Tibial nerve (tissue), 4 donors: Measurements from ENCODE around the gene ATG7. TPM values are rescaled to one million over a fixed set of nuclear protein-coding genes. Genes with fewer than 3 reads are reported as not detected.

ENCODE experiments used
- DNase-seq, 2 donors: peaks; one replicate each; pipeline ENCODE4 v3.0.0-alpha.2; 2019; ENCODE audit warnings: low spot score in 2 of 2
- H3K27ac ChIP-seq, 4 donors: fragments of 200-600 bp; sonication (generic) in 3 of 4; one replicate each; pipeline ENCODE4 v1.5.1; 2017 to 2019; ENCODE audit warnings: mild to moderate bottlenecking in 1 of 4
- H3K27me3 ChIP-seq, 2 donors: fragments of 200-600 bp; sonication (generic) in 1 of 2; one replicate each; pipeline versions ENCODE4 v1.5.1 to v1.6.0; 2017 to 2019
- H3K36me3 ChIP-seq, 3 donors: fragments of 200-600 bp; sonication (generic); one replicate each; pipeline ENCODE4 v1.5.1; 2018 to 2019
- H3K4me1 ChIP-seq, 4 donors: fragments of 200-600 bp; sonication (generic) in 3 of 4; one replicate each; pipeline ENCODE4 v1.5.1; 2017 to 2019
- H3K4me3 ChIP-seq, 4 donors: fragments of 200-600 bp; sonication (generic) in 3 of 4; one replicate each; pipeline ENCODE4 v1.5.1; 2017 to 2019; ENCODE audit warnings: mild to moderate bottlenecking in 1 of 4, moderate library complexity in 1 of 4
- H3K9me3 ChIP-seq, 4 donors: fragments of 200-600 bp; sonication (generic) in 3 of 4; one replicate each; pipeline ENCODE4 v1.5.1; 2017 to 2019
- CTCF ChIP-seq, 5 experiments: fragments of 200-600 bp in 3 of 5; fragments of 450-650 bp in 2 of 5; sonication (generic) in 3 of 5; IDR thresholded peaks; one replicate each; pipeline ENCODE4 v1.5.1; 2016 to 2019; ENCODE audit warnings: antibody characterized with exemption in 5 of 5, mild to moderate bottlenecking in 3 of 5, moderate library complexity in 2 of 5
- EP300 ChIP-seq, 2 donors: sonication (generic); formaldehyde crosslinking; IDR thresholded peaks; one replicate each; pipeline ENCODE4 v1.6.1; 2017; ENCODE audit warnings: antibody characterized with exemption in 2 of 2, mild to moderate bottlenecking in 1 of 2
- POLR2A ChIP-seq, 2 donors: fragments of 450-650 bp; IDR thresholded peaks; one replicate each; pipeline ENCODE4 v1.6.1; 2017; ENCODE audit warnings: antibody characterized with exemption in 2 of 2, mild to moderate bottlenecking in 2 of 2, moderate library complexity in 2 of 2
- WGBS, 2 donors: methylation state at CpG; one replicate each; pipeline ENCODE4 v1.1.5; 2018; 5-methylcytosine and 5-hydroxymethylcytosine counted together
- total RNA-seq, 4 donors: library from RNA; depleted of rRNA; stranded (reverse); fragments of >200 nt; gene quantifications; one replicate each; pipeline ENCODE4 v1.1.0, GENCODE V29; 2016

The ATG7 gene
- total RNA-seq, 4 donors from 2014 or later: 71.0 to 94.0 (median 76.2) TPM

GRCh38 chr3:11382146-11382745, 110.0 kb downstream of the ATG7 start:
- no peak overlapping the region for H3K4me3 ChIP-seq
- WGBS, 2 donors: 81% methylated on average over 8 of the region's 8 CpGs
- H3K36me3 ChIP-seq: no peaks in the 10 kb centered on the region
- no peaks in the 10 kb centered on the region for H3K27me3 ChIP-seq
- no peaks in the 10 kb centered on the region for H3K9me3 ChIP-seq
- no peak for TF ChIP-seq CTCF (IDR thresholded peaks at IDR 0.05)
- no peak for TF ChIP-seq EP300 (IDR thresholded peaks at IDR 0.05)
- TF ChIP-seq POLR2A (IDR thresholded peaks at IDR 0.05): no peak
- peaks cover 0 to 44% (median 17%) of the 10 kb centered on the region in 4 donors for H3K4me1 ChIP-seq
- DNase-seq: no peak
- H3K27ac ChIP-seq: peak overlapping the region in 2 of 4 donors; percentile 76 to 84

DNA sequence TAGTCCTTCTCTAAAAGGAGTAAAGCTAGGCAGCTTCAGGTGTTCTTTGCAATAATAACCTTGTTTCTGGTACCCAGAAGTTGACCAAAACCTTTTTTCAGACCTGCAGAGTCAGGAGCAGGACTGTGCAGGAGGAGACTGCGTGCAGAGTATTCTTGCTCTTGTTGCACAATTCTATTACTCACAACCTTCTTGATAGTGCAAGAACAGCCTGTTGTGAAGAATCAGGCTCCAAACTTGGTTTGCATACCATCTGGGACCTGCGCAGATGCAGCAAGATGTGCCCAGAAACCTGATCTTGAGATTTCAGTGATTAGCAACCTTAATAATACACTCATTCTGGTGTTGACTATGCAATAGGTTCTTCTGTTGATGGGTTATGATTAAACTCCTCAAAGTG, 111.9 kb downstream of the ATG7 start:
- H3K27me3 ChIP-seq: no peaks in the 10 kb centered on the region
- no peak overlapping the region for H3K4me3 ChIP-seq
- 96 to 97% methylated on average over 2 of the region's 2 CpGs for WGBS, 2 donors
- H3K36me3 ChIP-seq: no peaks in the 10 kb centered on the region
- no peaks in the 10 kb centered on the region for H3K9me3 ChIP-seq
- peaks cover 0 to 45% (median 17%) of the 10 kb centered on the region in 4 donors for H3K4me1 ChIP-seq
- TF ChIP-seq EP300 (IDR thresholded peaks at IDR 0.05): no peak
- TF ChIP-seq POLR2A (IDR thresholded peaks at IDR 0.05): no peak
- TF ChIP-seq CTCF (IDR thresholded peaks at IDR 0.05): no peak
- no peak for DNase-seq
- no peak overlapping the region for H3K27ac ChIP-seq

DNA sequence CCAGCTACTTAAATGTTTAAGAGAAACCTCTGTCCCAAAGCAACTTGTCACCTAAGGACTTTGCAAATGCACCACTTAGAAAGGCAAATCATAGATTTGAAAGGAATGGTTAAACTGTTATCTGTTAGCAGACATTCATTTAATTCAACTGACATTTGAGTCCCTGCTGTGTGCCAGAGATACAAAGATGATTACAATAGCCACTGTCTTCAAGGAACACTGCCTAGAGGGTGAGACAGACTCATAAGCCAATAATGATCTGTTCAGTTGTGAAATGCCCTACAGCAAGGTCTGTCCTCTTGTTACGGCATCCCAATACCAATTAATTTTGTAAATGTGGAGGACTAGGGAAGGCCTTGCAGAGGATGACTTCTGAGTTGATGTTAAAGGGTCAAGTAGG, 113.1 kb downstream of the ATG7 start:
- Histone ChIP-seq H3K4me1 (peaks cover 0 to 48% (median 16%) of the 10 kb centered on the region in 4 donors), H3K27me3 (no peaks in the 10 kb centered on the region), H3K9me3 (no peaks in the 10 kb centered on the region), H3K36me3 (no peaks in the 10 kb centered on the region), H3K4me3 (no peak overlapping the region), H3K27ac (peak overlapping the region in 2 of 4 donors; percentile 18 to 55)
- TF ChIP-seq EP300 (IDR thresholded peaks at IDR 0.05): no peak
- TF ChIP-seq POLR2A (IDR thresholded peaks at IDR 0.05): no peak
- TF ChIP-seq CTCF (IDR thresholded peaks at IDR 0.05): no peak
- no peak for DNase-seq
- 62 to 63% methylated on average over 1 of the region's 1 CpG for WGBS, 2 donors

DNA sequence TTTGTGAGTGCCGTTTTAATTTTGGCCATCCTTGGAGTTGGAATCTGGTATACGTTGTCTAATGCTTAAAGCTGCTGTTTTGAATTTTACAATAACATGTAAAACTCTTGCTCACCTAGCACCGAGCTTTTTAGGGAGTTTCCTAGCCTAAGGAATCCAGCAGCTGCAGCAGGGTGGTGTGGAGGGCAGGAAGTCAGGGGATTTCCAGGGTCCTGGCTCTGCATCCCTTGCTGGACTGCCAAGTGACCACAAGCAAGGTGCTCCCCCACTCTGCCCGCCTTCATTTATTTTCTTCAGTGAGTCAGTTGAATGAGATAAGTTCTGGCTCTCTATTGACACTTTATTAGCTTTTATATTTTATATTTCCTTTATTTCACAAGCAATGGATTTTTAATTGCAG, 113.7 kb downstream of the ATG7 start:
- H3K27me3 ChIP-seq: no peaks in the 10 kb centered on the region
- no peak overlapping the region for H3K4me3 ChIP-seq
- peak overlapping the region in 2 of 4 donors; percentile 18 to 55 for H3K27ac ChIP-seq
- WGBS, 2 donors: 40% methylated on average over 4 of the region's 4 CpGs
- no peaks in the 10 kb centered on the region for H3K36me3 ChIP-seq
- peaks cover 0 to 50% (median 16%) of the 10 kb centered on the region in 4 donors for H3K4me1 ChIP-seq
- no peak for TF ChIP-seq EP300 (IDR thresholded peaks at IDR 0.05)
- no peak for TF ChIP-seq POLR2A (IDR thresholded peaks at IDR 0.05)
- TF ChIP-seq CTCF (IDR thresholded peaks at IDR 0.05): no peak
- H3K9me3 ChIP-seq: no peaks in the 10 kb centered on the region
- no peak for DNase-seq

DNA sequence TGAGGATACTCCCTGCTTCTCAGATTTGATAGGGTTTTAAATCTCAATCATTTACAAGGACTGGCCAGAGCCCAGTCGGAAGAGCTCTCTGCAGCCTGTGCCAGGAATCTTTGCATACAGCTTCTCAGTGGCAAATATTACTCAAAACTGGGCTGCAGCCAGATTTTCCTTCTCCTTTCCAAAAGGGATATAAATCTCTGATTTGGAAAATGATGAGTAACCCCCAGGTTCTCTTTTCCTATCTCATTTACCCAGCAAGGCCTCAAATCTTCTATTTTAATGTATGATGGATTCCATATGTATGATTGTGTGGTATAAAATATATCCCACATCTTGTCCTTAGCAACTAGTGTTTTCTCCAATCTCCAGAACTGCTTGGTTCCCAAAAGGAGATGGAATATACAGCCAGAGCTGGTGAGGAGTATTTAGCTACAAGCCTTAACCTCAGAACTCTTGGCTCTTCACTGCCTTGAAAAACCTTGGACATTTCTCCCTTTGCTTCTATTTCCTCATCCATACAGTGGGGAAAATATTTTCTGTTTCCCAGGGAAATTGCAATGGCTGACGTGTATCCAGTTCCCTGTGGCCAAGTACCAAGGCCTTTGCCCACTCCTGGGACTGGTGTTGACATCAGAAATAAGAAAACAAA, 114.4 kb downstream of the ATG7 start:
- H3K4me1 ChIP-seq: peaks cover 0 to 52% (median 18%) of the 10 kb centered on the region in 4 donors
- H3K4me3 ChIP-seq: no peak overlapping the region
- peak overlapping the region in 2 of 4 donors; percentile 51 to 55 for H3K27ac ChIP-seq
- WGBS, 2 donors: 43 to 44% methylated on average over 2 of the region's 2 CpGs
- TF ChIP-seq CTCF (IDR thresholded peaks at IDR 0.05) (no peak), EP300 (IDR thresholded peaks at IDR 0.05) (no peak), POLR2A (IDR thresholded peaks at IDR 0.05) (no peak)
- no peaks in the 10 kb centered on the region for H3K36me3 ChIP-seq
- H3K27me3 ChIP-seq: no peaks in the 10 kb centered on the region
- no peak for DNase-seq
- H3K9me3 ChIP-seq: no peaks in the 10 kb centered on the region
